ENCODE data around the gene GGA2.

GRCh38 chr16:23484510-23485256, 25.6 kb downstream of the GGA2 start:
- no peak for TF ChIP-seq CTCF (IDR thresholded peaks at IDR 0.05)
- no peak for TF ChIP-seq POLR2A (IDR thresholded peaks at IDR 0.05)

All from esophagus squamous epithelium (tissue), 4 donors.